WTC11 (cell line): ENCODE results near the gene CHADL. TPM values are rescaled to one million over a fixed set of nuclear protein-coding genes. Genes with fewer than 3 reads are reported as not detected.

ENCODE experiments used
- ATAC-seq: fragments of 200-7000 bp; cut with Tn5 transposase; 2 replicates; pipeline ENCODE4 v1.10.0; 2021; ENCODE audit warnings: mild to moderate bottlenecking, moderate library complexity
- CTCF ChIA-PET: fragments of 300-600 bp; sonication (Branson Sonifier 250); formaldehyde crosslinking; loops from one replicate; lab custom pipeline; 2021; ENCODE audit warnings: antibody characterized with exemption; lab: Charles Lee
- POLR2A ChIA-PET: fragments of 350-600 bp; sonication (Branson Sonifier 250); formaldehyde crosslinking; loops from one replicate; lab custom pipeline; 2021; ENCODE audit warnings: antibody characterized with exemption; lab: Charles Lee
- DNase-seq: peaks from one replicate; pipeline ENCODE4 v3.0.0; 2021; ENCODE audit warnings: low spot score
- H3K27ac Mint-ChIP-seq: 2 replicates; pipeline ENCODE4 v1.8.0; 2021; ENCODE audit warnings: mixed read lengths
- H3K27me3 Mint-ChIP-seq: 2 replicates; pipeline ENCODE4 v1.8.0; 2021; ENCODE audit warnings: low read depth, mild to moderate bottlenecking, moderate library complexity, mixed read lengths
- H3K36me3 Mint-ChIP-seq: 2 replicates; pipeline ENCODE4 v1.8.0; 2021; ENCODE audit warnings: mixed read lengths
- H3K4me1 Mint-ChIP-seq: 2 replicates; pipeline ENCODE4 v1.8.0; 2022; ENCODE audit warnings: mixed read lengths
- H3K4me3 Mint-ChIP-seq: 2 replicates; pipeline ENCODE4 v1.8.0; 2021; ENCODE audit warnings: mild to moderate bottlenecking, moderate library complexity, mixed read lengths
- H3K9me3 Mint-ChIP-seq: 2 replicates; pipeline ENCODE4 v1.8.0; 2021; ENCODE audit warnings: mixed read lengths
- CREB1 ChIP-seq: sonication (generic); formaldehyde crosslinking; IDR thresholded peaks from 2 replicates; pipeline ENCODE4 v1.8.0; 2023; ENCODE audit warnings: mild to moderate bottlenecking, missing genetic modification reagents
- EMX1 ChIP-seq: fragments of 250-450 bp; sonication (Bioruptor Pico); IDR thresholded peaks from 2 replicates; pipeline ENCODE4 v1.8.0; 2021; ENCODE audit warnings: mild to moderate bottlenecking
- ETV6 ChIP-seq: sonication (generic); formaldehyde crosslinking; IDR thresholded peaks from 2 replicates; pipeline ENCODE4 v1.8.1; 2022; ENCODE audit warnings: mild to moderate bottlenecking, missing genetic modification reagents
- JAZF1 ChIP-seq: fragments of 250-450 bp; sonication (Bioruptor Pico); IDR thresholded peaks from 2 replicates; pipeline ENCODE4 v1.9.0; 2021; ENCODE audit warnings: moderate library complexity, mild to moderate bottlenecking, inconsistent platforms
- KAT7 ChIP-seq: sonication (generic); formaldehyde crosslinking; IDR thresholded peaks from 2 replicates; pipeline ENCODE4 v1.8.1; 2023; ENCODE audit warnings: missing genetic modification reagents, mild to moderate bottlenecking, borderline replicate concordance
- MXD4 ChIP-seq: fragments of 250-450 bp; sonication (Bioruptor Pico); IDR thresholded peaks from 2 replicates; pipeline ENCODE4 v1.8.0; 2021; ENCODE audit warnings: mild to moderate bottlenecking, moderate library complexity, borderline replicate concordance
- NR1H2 ChIP-seq: sonication (generic); formaldehyde crosslinking; IDR thresholded peaks from 2 replicates; pipeline ENCODE4 v1.9.0; 2021; ENCODE audit warnings: mild to moderate bottlenecking, moderate library complexity, missing genetic modification reagents
- ZNF121 ChIP-seq: sonication (generic); formaldehyde crosslinking; IDR thresholded peaks from 2 replicates; pipeline ENCODE4 v1.8.0; 2023; ENCODE audit warnings: missing genetic modification reagents
- ZNF219 ChIP-seq: sonication (generic); formaldehyde crosslinking; IDR thresholded peaks from 2 replicates; pipeline ENCODE4 v1.8.0; 2023; ENCODE audit warnings: missing genetic modification reagents, mild to moderate bottlenecking, borderline replicate concordance
- ZNF232 ChIP-seq: sonication (generic); formaldehyde crosslinking; IDR thresholded peaks from 2 replicates; pipeline ENCODE4 v1.8.0; 2022; ENCODE audit warnings: mild to moderate bottlenecking, missing genetic modification reagents
- ZNF317 ChIP-seq: sonication (generic); formaldehyde crosslinking; IDR thresholded peaks from 2 replicates; pipeline ENCODE4 v1.8.1; 2023; ENCODE audit warnings: low read depth, mild to moderate bottlenecking, moderate library complexity, missing genetic modification reagents, borderline replicate concordance
- total RNA-seq: library from RNA; stranded (reverse); gene quantifications from 3 replicates; pipeline ENCODE4 v1.2.3, GENCODE V29; 2021
- TF ChIP-seq, protein P1 (sequence below): sonication (generic); formaldehyde crosslinking; conservative IDR thresholded peaks from 2 replicates; pipeline ENCODE4 v1.8.1; 2022; ENCODE audit warnings: mild to moderate bottlenecking, missing genetic modification reagents
- TF ChIP-seq, protein P2 (sequence below): sonication (generic); formaldehyde crosslinking; IDR thresholded peaks from 2 replicates; pipeline ENCODE4 v1.8.1; 2022; ENCODE audit warnings: low read depth, missing genetic modification reagents, borderline replicate concordance
- TF ChIP-seq, protein P3 (sequence below): sonication (generic); formaldehyde crosslinking; IDR thresholded peaks from 2 replicates; pipeline ENCODE4 v1.8.1; 2023; ENCODE audit warnings: mild to moderate bottlenecking, missing genetic modification reagents, borderline replicate concordance
- TF ChIP-seq, protein P4 (sequence below): sonication (generic); formaldehyde crosslinking; IDR thresholded peaks from 2 replicates; pipeline ENCODE4 v1.8.1; 2023; ENCODE audit warnings: mild to moderate bottlenecking, missing genetic modification reagents, moderate library complexity
- TF ChIP-seq, protein P5 (sequence below): fragments of 250-450 bp; sonication (Bioruptor Pico); IDR thresholded peaks from 2 replicates; pipeline ENCODE4 v1.9.0; 2021; ENCODE audit warnings: mild to moderate bottlenecking, borderline replicate concordance
- TF ChIP-seq, protein P6 (sequence below): sonication (generic); formaldehyde crosslinking; IDR thresholded peaks from 2 replicates; pipeline ENCODE4 v1.8.0; 2022; ENCODE audit warnings: missing genetic modification reagents
- TF ChIP-seq, protein P7 (sequence below): sonication (generic); formaldehyde crosslinking; IDR thresholded peaks from 2 replicates; pipeline ENCODE4 v1.8.1; 2023; ENCODE audit warnings: mild to moderate bottlenecking, missing genetic modification reagents, moderate library complexity
- TF ChIP-seq, protein P8 (sequence below): sonication (generic); formaldehyde crosslinking; IDR thresholded peaks from 2 replicates; pipeline ENCODE4 v1.8.1; 2022; ENCODE audit warnings: mild to moderate bottlenecking, moderate library complexity, missing genetic modification reagents

The CHADL gene
- total RNA-seq, 1 experiment from 2014 or later, result 1.2 TPM

DNA sequence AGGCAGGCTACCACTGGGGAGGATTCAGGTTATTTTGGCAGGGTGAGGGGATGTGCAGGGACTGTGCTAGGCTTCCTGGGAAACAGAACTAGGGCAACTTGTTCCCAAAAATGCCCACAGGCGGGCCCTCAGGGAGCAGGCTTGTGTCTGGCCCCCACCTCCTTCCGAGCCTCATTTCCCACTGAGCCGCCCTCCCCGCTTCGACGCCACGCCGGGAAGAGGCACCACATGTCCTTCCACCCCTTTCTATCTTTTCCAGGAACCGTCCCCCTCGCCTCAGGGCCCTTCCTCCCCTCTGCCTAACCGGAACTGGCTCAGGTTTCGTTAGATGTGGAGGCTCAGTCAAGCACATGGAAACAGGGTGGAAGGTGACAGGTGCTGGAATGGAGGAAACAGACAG lies 9.4 kb upstream of the CHADL start (continued):
- TF ChIP-seq ZNF232 (CRISPR knock-in tag) (no peak), ZNF317 (CRISPR knock-in tag) (no peak), CREB1 (CRISPR knock-in tag) (no peak), EMX1 (CRISPR knock-in tag) (no peak), ZNF121 (no peak), ETV6 (CRISPR knock-in tag) (no peak), MXD4 (no peak)
- TF ChIP-seq, protein P1, sequence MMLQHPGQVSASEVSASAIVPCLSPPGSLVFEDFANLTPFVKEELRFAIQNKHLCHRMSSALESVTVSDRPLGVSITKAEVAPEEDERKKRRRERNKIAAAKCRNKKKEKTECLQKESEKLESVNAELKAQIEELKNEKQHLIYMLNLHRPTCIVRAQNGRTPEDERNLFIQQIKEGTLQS (CRISPR knock-in tag), result no peak
- TF ChIP-seq, protein P2, sequence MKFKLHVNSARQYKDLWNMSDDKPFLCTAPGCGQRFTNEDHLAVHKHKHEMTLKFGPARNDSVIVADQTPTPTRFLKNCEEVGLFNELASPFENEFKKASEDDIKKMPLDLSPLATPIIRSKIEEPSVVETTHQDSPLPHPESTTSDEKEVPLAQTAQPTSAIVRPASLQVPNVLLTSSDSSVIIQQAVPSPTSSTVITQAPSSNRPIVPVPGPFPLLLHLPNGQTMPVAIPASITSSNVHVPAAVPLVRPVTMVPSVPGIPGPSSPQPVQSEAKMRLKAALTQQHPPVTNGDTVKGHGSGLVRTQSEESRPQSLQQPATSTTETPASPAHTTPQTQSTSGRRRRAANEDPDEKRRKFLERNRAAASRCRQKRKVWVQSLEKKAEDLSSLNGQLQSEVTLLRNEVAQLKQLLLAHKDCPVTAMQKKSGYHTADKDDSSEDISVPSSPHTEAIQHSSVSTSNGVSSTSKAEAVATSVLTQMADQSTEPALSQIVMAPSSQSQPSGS (CRISPR knock-in tag), result no peak
- TF ChIP-seq, protein P3, sequence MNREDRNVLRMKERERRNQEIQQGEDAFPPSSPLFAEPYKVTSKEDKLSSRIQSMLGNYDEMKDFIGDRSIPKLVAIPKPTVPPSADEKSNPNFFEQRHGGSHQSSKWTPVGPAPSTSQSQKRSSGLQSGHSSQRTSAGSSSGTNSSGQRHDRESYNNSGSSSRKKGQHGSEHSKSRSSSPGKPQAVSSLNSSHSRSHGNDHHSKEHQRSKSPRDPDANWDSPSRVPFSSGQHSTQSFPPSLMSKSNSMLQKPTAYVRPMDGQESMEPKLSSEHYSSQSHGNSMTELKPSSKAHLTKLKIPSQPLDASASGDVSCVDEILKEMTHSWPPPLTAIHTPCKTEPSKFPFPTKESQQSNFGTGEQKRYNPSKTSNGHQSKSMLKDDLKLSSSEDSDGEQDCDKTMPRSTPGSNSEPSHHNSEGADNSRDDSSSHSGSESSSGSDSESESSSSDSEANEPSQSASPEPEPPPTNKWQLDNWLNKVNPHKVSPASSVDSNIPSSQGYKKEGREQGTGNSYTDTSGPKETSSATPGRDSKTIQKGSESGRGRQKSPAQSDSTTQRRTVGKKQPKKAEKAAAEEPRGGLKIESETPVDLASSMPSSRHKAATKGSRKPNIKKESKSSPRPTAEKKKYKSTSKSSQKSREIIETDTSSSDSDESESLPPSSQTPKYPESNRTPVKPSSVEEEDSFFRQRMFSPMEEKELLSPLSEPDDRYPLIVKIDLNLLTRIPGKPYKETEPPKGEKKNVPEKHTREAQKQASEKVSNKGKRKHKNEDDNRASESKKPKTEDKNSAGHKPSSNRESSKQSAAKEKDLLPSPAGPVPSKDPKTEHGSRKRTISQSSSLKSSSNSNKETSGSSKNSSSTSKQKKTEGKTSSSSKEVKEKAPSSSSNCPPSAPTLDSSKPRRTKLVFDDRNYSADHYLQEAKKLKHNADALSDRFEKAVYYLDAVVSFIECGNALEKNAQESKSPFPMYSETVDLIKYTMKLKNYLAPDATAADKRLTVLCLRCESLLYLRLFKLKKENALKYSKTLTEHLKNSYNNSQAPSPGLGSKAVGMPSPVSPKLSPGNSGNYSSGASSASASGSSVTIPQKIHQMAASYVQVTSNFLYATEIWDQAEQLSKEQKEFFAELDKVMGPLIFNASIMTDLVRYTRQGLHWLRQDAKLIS (CRISPR knock-in tag), result no peak

DNA sequence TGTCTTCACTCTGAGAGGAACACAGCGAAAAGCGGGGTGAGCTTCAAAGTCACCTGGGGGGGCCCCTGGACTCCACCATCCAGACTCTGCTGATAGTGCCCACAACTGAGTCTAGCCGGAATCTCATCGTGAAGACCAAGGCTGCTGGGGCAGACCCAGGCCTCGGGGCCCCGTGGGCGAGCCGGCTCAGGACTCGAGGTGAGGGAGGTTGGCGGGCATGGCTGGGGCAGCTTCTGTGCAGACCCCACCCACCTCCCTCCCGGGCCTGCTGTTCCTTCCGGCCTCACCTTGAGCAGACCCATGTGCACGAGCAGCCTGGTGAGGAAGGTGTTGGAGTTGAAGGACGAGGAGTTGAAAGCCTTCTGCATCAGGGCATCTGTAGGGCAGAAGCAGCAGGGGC lies 8.7 kb upstream of the CHADL start:
- no peak overlapping the region for H3K4me3 Mint-ChIP-seq
- H3K9me3 Mint-ChIP-seq, result no peaks in the 10 kb centered on the region
- ChIA-PET CTCF (no interaction called here), POLR2A (no interaction called here)
- peaks cover 50% of the 10 kb centered on the region for H3K36me3 Mint-ChIP-seq
- ATAC-seq, result no peak
- H3K4me1 Mint-ChIP-seq, result no peaks in the 10 kb centered on the region
- no peaks in the 10 kb centered on the region for H3K27me3 Mint-ChIP-seq
- H3K27ac Mint-ChIP-seq, result no peak overlapping the region
- TF ChIP-seq, protein P4, sequence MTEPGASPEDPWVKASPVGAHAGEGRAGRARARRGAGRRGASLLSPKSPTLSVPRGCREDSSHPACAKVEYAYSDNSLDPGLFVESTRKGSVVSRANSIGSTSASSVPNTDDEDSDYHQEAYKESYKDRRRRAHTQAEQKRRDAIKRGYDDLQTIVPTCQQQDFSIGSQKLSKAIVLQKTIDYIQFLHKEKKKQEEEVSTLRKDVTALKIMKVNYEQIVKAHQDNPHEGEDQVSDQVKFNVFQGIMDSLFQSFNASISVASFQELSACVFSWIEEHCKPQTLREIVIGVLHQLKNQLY, result no peak
- TF ChIP-seq ZNF219 (CRISPR knock-in tag) (no peak), JAZF1 (CRISPR knock-in tag) (no peak), KAT7 (CRISPR knock-in tag) (no peak), EMX1 (CRISPR knock-in tag) (no peak), NR1H2 (CRISPR knock-in tag) (no peak)
- TF ChIP-seq, protein P5, sequence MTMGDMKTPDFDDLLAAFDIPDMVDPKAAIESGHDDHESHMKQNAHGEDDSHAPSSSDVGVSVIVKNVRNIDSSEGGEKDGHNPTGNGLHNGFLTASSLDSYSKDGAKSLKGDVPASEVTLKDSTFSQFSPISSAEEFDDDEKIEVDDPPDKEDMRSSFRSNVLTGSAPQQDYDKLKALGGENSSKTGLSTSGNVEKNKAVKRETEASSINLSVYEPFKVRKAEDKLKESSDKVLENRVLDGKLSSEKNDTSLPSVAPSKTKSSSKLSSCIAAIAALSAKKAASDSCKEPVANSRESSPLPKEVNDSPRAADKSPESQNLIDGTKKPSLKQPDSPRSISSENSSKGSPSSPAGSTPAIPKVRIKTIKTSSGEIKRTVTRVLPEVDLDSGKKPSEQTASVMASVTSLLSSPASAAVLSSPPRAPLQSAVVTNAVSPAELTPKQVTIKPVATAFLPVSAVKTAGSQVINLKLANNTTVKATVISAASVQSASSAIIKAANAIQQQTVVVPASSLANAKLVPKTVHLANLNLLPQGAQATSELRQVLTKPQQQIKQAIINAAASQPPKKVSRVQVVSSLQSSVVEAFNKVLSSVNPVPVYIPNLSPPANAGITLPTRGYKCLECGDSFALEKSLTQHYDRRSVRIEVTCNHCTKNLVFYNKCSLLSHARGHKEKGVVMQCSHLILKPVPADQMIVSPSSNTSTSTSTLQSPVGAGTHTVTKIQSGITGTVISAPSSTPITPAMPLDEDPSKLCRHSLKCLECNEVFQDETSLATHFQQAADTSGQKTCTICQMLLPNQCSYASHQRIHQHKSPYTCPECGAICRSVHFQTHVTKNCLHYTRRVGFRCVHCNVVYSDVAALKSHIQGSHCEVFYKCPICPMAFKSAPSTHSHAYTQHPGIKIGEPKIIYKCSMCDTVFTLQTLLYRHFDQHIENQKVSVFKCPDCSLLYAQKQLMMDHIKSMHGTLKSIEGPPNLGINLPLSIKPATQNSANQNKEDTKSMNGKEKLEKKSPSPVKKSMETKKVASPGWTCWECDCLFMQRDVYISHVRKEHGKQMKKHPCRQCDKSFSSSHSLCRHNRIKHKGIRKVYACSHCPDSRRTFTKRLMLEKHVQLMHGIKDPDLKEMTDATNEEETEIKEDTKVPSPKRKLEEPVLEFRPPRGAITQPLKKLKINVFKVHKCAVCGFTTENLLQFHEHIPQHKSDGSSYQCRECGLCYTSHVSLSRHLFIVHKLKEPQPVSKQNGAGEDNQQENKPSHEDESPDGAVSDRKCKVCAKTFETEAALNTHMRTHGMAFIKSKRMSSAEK (CRISPR knock-in tag), result no peak
- TF ChIP-seq, protein P6, sequence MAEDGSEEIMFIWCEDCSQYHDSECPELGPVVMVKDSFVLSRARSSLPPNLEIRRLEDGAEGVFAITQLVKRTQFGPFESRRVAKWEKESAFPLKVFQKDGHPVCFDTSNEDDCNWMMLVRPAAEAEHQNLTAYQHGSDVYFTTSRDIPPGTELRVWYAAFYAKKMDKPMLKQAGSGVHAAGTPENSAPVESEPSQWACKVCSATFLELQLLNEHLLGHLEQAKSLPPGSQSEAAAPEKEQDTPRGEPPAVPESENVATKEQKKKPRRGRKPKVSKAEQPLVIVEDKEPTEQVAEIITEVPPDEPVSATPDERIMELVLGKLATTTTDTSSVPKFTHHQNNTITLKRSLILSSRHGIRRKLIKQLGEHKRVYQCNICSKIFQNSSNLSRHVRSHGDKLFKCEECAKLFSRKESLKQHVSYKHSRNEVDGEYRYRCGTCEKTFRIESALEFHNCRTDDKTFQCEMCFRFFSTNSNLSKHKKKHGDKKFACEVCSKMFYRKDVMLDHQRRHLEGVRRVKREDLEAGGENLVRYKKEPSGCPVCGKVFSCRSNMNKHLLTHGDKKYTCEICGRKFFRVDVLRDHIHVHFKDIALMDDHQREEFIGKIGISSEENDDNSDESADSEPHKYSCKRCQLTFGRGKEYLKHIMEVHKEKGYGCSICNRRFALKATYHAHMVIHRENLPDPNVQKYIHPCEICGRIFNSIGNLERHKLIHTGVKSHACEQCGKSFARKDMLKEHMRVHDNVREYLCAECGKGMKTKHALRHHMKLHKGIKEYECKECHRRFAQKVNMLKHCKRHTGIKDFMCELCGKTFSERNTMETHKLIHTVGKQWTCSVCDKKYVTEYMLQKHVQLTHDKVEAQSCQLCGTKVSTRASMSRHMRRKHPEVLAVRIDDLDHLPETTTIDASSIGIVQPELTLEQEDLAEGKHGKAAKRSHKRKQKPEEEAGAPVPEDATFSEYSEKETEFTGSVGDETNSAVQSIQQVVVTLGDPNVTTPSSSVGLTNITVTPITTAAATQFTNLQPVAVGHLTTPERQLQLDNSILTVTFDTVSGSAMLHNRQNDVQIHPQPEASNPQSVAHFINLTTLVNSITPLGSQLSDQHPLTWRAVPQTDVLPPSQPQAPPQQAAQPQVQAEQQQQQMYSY (CRISPR knock-in tag), result no peak
- TF ChIP-seq, protein P1 (CRISPR knock-in tag), result no peak
- TF ChIP-seq, protein P7, sequence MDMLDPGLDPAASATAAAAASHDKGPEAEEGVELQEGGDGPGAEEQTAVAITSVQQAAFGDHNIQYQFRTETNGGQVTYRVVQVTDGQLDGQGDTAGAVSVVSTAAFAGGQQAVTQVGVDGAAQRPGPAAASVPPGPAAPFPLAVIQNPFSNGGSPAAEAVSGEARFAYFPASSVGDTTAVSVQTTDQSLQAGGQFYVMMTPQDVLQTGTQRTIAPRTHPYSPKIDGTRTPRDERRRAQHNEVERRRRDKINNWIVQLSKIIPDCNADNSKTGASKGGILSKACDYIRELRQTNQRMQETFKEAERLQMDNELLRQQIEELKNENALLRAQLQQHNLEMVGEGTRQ, result no peak
- TF ChIP-seq, protein P8, sequence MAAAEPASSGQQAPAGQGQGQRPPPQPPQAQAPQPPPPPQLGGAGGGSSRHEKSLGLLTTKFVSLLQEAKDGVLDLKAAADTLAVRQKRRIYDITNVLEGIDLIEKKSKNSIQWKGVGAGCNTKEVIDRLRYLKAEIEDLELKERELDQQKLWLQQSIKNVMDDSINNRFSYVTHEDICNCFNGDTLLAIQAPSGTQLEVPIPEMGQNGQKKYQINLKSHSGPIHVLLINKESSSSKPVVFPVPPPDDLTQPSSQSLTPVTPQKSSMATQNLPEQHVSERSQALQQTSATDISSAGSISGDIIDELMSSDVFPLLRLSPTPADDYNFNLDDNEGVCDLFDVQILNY (CRISPR knock-in tag), result no peak
- no peak for DNase-seq
